Measurements from ENCODE around the gene SYTL4.

SYTL4 gene

DNA sequence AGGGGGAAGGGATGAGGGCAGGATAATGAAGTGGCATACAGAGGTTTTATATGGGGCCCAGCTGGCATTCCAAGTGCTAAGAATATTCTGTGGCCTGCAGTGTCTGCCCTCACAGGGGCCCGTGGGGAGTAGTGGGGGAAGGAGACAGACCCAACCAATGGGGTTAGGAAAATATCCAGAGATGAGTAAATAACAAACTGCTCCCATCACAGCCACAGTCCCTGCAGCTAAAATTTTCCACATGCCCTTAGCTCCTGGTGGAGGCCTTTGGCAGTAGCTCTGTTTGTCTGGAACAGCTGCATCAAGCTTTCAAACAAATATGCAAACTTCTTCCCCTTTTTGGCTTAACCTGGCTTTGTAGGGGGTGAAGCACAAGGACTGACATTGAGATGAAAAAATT, 84.8 kb downstream of the SYTL4 start:
- peak in 1 of 2 experiments; percentile 23 for DNase-seq

DNA sequence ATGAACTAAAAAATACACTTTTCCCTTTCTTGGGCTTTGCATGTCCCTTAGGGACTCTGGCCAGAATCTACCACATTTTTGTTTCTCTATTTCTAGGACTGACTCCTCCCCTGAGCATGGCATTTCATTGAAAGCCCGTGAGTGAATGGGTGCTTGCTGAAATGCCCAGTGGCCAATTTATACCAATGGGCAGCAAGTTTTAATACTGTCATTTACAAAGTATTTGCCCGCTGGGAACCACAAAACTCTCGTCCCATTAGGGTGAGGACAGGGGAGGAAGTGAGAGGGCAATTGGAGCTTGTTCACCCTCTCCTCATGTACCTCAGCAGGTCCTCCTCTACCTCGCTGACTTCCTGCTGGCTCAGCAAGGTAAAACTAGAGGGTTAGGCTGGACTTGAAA, 86.8 kb downstream of the SYTL4 start:
- DNase-seq = no peak

DNA sequence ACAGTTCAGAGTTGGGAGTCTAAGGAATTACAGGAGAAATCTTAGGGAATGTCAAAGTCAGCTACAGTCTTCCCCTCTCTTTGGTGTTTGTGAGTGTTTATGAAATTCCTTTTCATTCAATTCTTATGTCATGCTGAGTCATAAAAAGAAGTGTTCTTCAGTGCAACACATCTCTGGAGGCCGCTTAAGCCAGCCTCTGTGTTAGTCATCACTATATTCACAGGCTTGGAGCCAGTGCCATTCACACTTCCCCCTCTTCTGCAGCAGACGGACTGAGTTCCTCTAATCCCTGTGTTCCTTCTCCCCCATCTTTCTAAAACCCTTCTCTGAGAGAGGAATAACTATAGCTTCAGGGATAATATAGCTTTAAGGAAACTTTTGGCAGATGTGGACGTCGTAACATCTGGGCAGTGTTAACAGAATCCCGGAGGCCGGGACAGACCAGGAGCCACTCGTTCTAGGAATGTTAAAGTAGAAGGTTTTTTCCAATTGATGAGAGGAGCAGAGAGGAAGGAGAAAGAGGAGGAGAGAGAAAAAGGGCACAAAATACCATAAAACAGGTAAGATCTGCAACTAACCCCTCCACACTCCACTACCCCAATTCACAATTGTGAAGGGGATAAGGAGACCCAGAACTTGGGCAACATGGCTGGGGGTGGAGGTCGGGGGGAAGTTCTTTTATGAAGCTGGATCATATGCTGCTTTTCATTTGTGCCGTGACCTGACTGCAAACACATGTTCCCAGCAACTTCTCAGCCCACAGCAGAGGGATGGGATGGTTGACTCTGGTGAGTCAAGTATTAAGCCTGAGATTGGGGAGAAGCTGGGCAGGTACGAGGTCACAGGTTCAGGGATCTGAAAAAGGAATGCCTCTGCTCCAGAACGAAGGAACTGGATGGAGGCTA, 87.7 kb downstream of the SYTL4 start, which contains the start of gene SRPX2:
SRPX2 (plus strand) TSS at position 244 of the 905 bp plus-strand sequence. CDS start 2,124 bp downstream, outside the sequence.
- no peak for DNase-seq

DNA sequence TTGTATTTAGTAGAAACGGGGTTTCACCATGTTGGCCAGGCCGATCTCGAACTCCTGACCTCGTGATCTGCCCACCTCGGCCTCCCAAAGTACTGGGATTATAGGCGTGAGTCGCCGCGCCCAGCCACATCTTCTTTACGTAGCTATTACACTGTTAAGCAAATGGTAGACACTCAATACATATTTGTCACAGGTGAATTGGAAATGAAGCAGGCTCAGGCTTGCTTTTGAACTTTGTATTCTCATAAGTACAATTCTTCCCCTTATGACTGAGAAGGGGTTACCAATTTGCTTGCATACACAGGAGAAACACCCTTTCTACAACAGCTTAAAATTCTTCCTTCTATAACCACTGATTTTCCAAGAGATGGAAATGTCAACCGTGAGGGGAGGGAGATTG, 88.7 kb downstream of the SYTL4 start:
- no peak for DNase-seq

DNA sequence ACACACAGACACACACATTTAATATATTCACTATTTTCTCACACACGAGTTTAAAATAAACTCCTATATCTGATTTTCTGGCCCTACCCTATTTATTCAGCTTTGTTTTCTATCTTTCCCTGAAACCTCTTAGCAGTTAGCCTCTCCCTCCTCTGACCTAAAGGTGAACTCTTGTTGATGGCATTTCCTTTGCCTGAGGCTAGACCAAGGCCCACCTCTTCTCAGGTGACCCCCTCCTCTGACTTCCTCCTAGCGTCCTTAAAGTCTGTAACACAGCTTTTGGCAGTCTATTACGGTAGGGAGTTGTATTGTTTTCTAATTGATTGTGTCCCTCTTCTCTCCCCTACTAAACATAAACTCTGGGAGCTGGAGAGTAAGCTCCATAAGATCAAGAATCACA, 89.6 kb downstream of the SYTL4 start:
- no peak for DNase-seq

DNA sequence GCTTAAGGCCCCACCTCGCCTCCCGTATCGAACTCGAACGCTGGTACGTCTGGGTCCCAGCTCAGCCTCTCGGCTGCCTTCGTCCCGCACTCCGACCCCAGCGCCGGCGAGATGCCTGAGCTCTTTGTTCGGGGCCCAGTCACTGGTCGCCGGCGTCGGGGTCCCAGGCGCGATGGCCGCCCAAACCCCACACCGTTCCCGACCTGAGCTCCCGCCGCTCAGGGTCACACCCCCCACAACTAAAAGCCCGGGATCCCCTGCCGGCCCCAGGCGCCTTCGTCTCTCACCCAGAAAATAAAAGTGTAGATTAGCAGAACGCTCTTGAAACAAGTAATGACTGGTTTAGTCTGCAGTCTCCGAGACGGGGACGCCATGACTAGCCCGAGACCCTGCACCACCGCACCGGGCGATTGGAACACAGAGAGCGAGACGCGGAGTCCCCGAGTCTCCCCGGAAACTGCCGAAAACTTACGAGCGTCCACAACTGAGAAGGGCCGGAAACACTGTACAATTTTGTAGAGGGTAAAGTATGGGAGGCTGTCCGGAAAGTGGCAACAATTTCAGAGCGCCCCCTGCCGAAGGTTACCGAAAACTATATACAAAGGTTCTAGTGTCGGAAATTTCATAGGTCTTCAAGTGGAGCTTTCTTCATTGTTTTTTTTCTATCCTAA, 95.5 kb downstream of the SYTL4 start, which contains the start of gene TSPAN6:
TSPAN6 (minus strand) TSS at position 486 of the 671 bp plus-strand sequence; CDS start at position 374, 112 bp downstream.
- peak; percentile 95 for DNase-seq

DNA sequence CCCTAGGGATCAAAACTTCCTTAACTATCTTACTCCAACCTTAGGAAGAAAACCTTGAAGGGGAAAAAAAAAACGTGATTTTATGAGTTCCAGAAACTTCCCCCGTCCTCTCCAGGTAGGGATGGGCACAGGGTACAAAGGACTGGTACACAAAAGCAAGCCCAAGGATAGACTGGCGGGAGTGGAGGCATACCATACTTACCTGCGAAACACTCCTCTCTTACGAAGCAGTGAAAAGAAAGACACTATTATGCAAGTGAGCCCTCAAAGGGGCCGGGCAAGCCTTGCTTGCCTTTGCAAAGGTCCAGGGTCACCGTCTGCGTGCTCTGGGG, 96.0 kb downstream of the SYTL4 start:
- peak in 1 of 2 experiments; percentile 12 for DNase-seq

DNA sequence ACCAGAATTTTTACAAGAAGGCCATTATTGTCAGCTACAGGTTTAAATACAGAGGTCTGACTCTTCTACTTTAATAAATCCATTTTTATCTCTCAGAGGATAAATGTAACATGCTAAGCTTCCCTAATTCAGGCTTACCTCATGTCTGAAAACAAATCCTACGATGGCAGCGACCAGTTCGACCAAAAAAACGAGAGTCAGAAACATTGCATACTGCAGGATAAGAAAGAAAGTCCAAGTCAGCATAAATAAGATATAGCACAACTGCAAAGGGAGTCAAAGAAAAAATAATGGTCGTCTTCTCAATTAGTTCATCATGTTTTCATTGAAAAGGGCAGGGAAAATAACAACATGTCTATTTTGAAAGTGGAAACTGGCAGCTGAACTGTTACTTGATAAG, 96.9 kb downstream of the SYTL4 start:
- no peak for DNase-seq

DNA sequence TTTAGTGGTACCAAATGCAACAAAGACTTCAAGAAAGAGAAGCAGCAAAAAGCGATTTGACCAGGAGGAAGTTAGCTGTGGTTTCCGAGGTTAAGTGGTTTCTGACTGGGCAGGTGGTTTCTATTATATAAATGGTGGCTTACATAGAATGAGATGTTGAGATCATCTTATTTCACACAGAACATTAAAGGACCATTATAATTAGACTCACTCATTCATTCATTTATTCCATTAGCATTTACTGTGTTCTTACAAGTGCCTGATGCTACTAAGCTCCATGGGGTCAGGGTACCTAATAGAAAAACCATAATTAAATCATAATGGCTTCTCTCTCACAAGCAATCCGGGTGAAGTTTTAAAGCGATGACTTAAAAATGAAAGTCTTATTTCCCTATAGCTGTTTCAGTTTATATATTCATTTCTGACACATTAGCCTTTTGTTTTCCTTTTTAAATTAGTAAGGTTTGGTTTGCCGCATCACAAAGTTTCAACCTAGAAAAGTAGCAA, 105.9 kb downstream of the SYTL4 start:
- DNase-seq = no peak

Measured in NCI-H524 (cell line).